ENCODE results near the gene RAB27A. TPM values are rescaled to one million over a fixed set of nuclear protein-coding genes. Genes with fewer than 3 reads are reported as not detected.

The RAB27A gene
- total and polyA plus RNA-seq, 2 of the 13 experiments (the other 11 are each of a cell fraction or from before 2014, with no cell fraction given): 3.4 to 8.1 TPM

DNA sequence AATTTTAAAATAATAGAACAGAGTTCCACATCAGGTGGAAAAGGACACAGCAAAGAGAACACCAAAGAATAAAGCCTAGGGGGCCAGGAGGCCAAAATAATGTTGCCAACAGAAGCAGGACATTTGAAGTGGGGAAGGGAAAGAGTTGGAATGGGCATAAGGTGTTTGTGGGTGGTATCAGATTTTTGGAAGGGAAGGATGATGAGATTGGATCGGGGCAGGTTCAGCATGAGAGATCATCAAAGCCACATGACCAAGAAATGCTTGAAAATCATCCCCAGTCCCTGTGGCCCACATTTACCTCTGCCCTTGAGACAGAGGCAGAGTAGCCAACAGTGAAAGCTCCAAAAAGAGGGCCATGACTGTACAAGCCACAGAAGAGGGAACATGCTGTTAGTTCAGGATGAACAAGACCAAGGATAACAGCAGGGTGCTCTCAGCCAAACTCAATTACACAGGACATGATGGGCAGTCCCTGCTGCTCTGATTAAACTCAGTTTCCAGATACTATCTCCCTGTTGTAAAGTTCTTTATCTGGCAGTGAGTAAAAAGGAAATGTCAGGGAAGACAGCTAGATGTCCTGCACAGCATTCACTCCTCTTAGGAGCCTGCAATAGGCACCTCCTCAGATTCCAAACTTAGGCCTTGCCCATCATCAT is 32.5 kb downstream of the RAB27A start:
- no TSS peak for BruUV-seq (replicated peaks)
- TF ChIP-seq ZNF790 (CRISPR knock-in tag; IDR thresholded peaks at IDR 0.05; ENCODE audit: borderline replicate concordance): no peak
- no peak for TF ChIP-seq ZNF670 (CRISPR knock-in tag; IDR thresholded peaks at IDR 0.05; ENCODE audit: borderline replicate concordance)
- TF ChIP-seq ZNF83 (CRISPR knock-in tag; IDR thresholded peaks at IDR 0.05; ENCODE audit: borderline replicate concordance): no peak
- TF ChIP-seq, protein P1, sequence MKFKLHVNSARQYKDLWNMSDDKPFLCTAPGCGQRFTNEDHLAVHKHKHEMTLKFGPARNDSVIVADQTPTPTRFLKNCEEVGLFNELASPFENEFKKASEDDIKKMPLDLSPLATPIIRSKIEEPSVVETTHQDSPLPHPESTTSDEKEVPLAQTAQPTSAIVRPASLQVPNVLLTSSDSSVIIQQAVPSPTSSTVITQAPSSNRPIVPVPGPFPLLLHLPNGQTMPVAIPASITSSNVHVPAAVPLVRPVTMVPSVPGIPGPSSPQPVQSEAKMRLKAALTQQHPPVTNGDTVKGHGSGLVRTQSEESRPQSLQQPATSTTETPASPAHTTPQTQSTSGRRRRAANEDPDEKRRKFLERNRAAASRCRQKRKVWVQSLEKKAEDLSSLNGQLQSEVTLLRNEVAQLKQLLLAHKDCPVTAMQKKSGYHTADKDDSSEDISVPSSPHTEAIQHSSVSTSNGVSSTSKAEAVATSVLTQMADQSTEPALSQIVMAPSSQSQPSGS (CRISPR knock-in tag; IDR thresholded peaks at IDR 0.05): no peak
- TF ChIP-seq, protein P2, sequence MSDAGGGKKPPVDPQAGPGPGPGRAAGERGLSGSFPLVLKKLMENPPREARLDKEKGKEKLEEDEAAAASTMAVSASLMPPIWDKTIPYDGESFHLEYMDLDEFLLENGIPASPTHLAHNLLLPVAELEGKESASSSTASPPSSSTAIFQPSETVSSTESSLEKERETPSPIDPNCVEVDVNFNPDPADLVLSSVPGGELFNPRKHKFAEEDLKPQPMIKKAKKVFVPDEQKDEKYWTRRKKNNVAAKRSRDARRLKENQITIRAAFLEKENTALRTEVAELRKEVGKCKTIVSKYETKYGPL (CRISPR knock-in tag; IDR thresholded peaks at IDR 0.05): no peak
- no peak for TF ChIP-seq DR1 (CRISPR knock-in tag; IDR thresholded peaks at IDR 0.05)
- TF ChIP-seq ZMYM2 (CRISPR knock-in tag; IDR thresholded peaks at IDR 0.05): no peak
- TF ChIP-seq SMARCC2 (IDR thresholded peaks at IDR 0.05): no peak
- no peak for TF ChIP-seq ZSCAN21 (CRISPR knock-in tag; IDR thresholded peaks at IDR 0.05; ENCODE audit: borderline replicate concordance)
- no peak for TF ChIP-seq BCL6 (CRISPR knock-in tag; IDR thresholded peaks at IDR 0.05)
- TF ChIP-seq ZNF772 (CRISPR knock-in tag; IDR thresholded peaks at IDR 0.05): no peak
- ChIA-PET CTCF (ENCODE audit: low intra/inter-chr PET ratio, low total read pairs) (no interaction called here), POLR2A (no interaction called here)
- intact Hi-C loops (cut with micrococcal nuclease; ENCODE audit: unreplicated experiment) (no loop called here), in situ Hi-C loops (cut with HindIII; ENCODE audit: extremely low pct_ligation_motif_present, low pct_unique_long_range_greater_than_20kb) (no loop called here)
- H3K27me3 ChIP-seq (ENCODE audit: control insufficient read depth in 1 of 2, insufficient read depth in 2 of 2, low read length in 2 of 2): no peaks in the 10 kb centered on the region
- 92% methylated on average over 1 of the region's 1 CpG for WGBS (ENCODE audit: low lambda C conversion rate)
- no peak overlapping the region for H3K27ac ChIP-seq (ENCODE audit: extremely low read length, insufficient read depth, low read length)
- H2AFZ ChIP-seq (ENCODE audit: low read length): no peak overlapping the region
- no peak overlapping the region for H3K4me2 ChIP-seq (ENCODE audit: low read depth, low read length)
- H3K36me3 ChIP-seq (replicated peaks in 1 of 2; ENCODE audit: control insufficient read depth in 1 of 2, insufficient read depth in 2 of 2, low read length in 2 of 2): no peaks in the 10 kb centered on the region
- H4K20me1 ChIP-seq (ENCODE audit: insufficient read depth, low read length): no peaks in the 10 kb centered on the region
- H3K9me3 ChIP-seq (ENCODE audit: low read length): no peaks in the 10 kb centered on the region
- DNase-seq (ENCODE audit: low spot score) (no peak), ATAC-seq (no peak), FAIRE-seq (no peak)
- peaks cover 20% of the 10 kb centered on the region for H3K4me1 ChIP-seq (ENCODE audit: insufficient read depth, low read length)
- H3K4me3 ChIP-seq (replicated peaks in 1 of 3; ENCODE audit: insufficient read depth in 1 of 3, low read depth in 2 of 3, low read length in 3 of 3): no peak overlapping the region
- H3K9ac ChIP-seq (ENCODE audit: insufficient read depth, low read depth, low read length): no peak overlapping the region
- H3K79me2 ChIP-seq (ENCODE audit: insufficient read depth, low read length): no peaks in the 10 kb centered on the region
